ENCODE data around the gene PARD3B. TPM values are rescaled to one million over a fixed set of nuclear protein-coding genes. Genes with fewer than 3 reads are reported as not detected.

PARD3B gene
- total and polyA plus RNA-seq, 8 donors, result 1.8 to 42.6 (median 15.1) TPM

- H3K27me3 ChIP-seq, result no peaks in the 10 kb centered on the region
- no peak for DNase-seq
- intact Hi-C loops (cut with DNase I; ENCODE audit: low total_unique reads), result no loop called here
- H3K27ac ChIP-seq, result peak overlapping the region in 1 of 5 donors; percentile 26
- H3K36me3 ChIP-seq, result no peaks in the 10 kb centered on the region
- H3K4me1 ChIP-seq, result peaks cover 0 to 19% (median 2%) of the 10 kb centered on the region in 4 donors
- WGBS, 5 donors, result 95 to 98% (median 96%) methylated on average over 2 of the region's 2 CpGs
- peaks cover 0 to 7% (median 0%) of the 10 kb centered on the region in 4 donors for H3K9me3 ChIP-seq
- H3K4me3 ChIP-seq, result no peak overlapping the region
- TF ChIP-seq CTCF (IDR thresholded peaks at IDR 0.05) (no peak), EP300 (IDR thresholded peaks at IDR 0.05) (no peak), POLR2AphosphoS5 (IDR thresholded peaks at IDR 0.05) (no peak), POLR2A (IDR thresholded peaks at IDR 0.05) (no peak)
Measured at GRCh38 chr2:204655101-204655500, 109.8 kb downstream of the PARD3B start.

GRCh38 chr2:204655626-204656025 is 110.4 kb downstream of the PARD3B start:
- TF ChIP-seq CTCF (IDR thresholded peaks at IDR 0.05) (no peak), POLR2AphosphoS5 (IDR thresholded peaks at IDR 0.05) (no peak), EP300 (IDR thresholded peaks at IDR 0.05) (no peak), POLR2A (IDR thresholded peaks at IDR 0.05) (no peak)
- WGBS, 5 donors, result 71 to 80% (median 72%) methylated on average over 3 of the region's 3 CpGs

GRCh38 chr2:204657024-204657423 is 111.7 kb downstream of the PARD3B start:
- no peak for TF ChIP-seq CTCF (IDR thresholded peaks at IDR 0.05)
- no peak for TF ChIP-seq POLR2A (IDR thresholded peaks at IDR 0.05)
- no peak for TF ChIP-seq POLR2AphosphoS5 (IDR thresholded peaks at IDR 0.05)
- no peak for TF ChIP-seq EP300 (IDR thresholded peaks at IDR 0.05)

More at GRCh38 chr2:204655626-204656025, 110.4 kb downstream of the PARD3B start:
- Histone ChIP-seq H3K27ac (no peak overlapping the region), H3K36me3 (no peaks in the 10 kb centered on the region), H3K4me3 (no peak overlapping the region), H3K27me3 (no peaks in the 10 kb centered on the region), H3K9me3 (peaks cover 0 to 7% (median 0%) of the 10 kb centered on the region in 4 donors), H3K4me1 (peaks cover 0 to 19% (median 2%) of the 10 kb centered on the region in 4 donors)
- DNase-seq, result no peak
- intact Hi-C loops (cut with DNase I; ENCODE audit: low total_unique reads), result no loop called here

GRCh38 chr2:204662956-204663355 is 117.7 kb downstream of the PARD3B start:
- Histone ChIP-seq H3K27me3 (no peaks in the 10 kb centered on the region), H3K27ac (no peak overlapping the region), H3K4me3 (no peak overlapping the region), H3K36me3 (no peaks in the 10 kb centered on the region), H3K9me3 (no peaks in the 10 kb centered on the region), H3K4me1 (peaks cover 0 to 37% (median 12%) of the 10 kb centered on the region in 4 donors)
- no peak for TF ChIP-seq EP300 (IDR thresholded peaks at IDR 0.05)
- TF ChIP-seq POLR2A (IDR thresholded peaks at IDR 0.05), result no peak
- no peak for TF ChIP-seq CTCF (IDR thresholded peaks at IDR 0.05)
- TF ChIP-seq POLR2AphosphoS5 (IDR thresholded peaks at IDR 0.05), result no peak
- no peak for DNase-seq
- WGBS, 5 donors, result 86 to 93% (median 91%) methylated on average over 5 of the region's 5 CpGs
- intact Hi-C loops (cut with DNase I; ENCODE audit: low total_unique reads), result no loop called here

More at GRCh38 chr2:204657024-204657423, 111.7 kb downstream of the PARD3B start:
- H3K4me1 ChIP-seq, result peaks cover 0 to 19% (median 2%) of the 10 kb centered on the region in 4 donors
- H3K27ac ChIP-seq, result no peak overlapping the region
- H3K36me3 ChIP-seq, result no peaks in the 10 kb centered on the region
- intact Hi-C loops (cut with DNase I; ENCODE audit: low total_unique reads), result no loop called here
- WGBS, 5 donors, result 91 to 100% (median 93%) methylated on average over 1 of the region's 1 CpG
- no peak overlapping the region for H3K4me3 ChIP-seq
- H3K27me3 ChIP-seq, result no peaks in the 10 kb centered on the region
- H3K9me3 ChIP-seq, result peaks cover 0 to 3% (median 0%) of the 10 kb centered on the region in 4 donors
- no peak for DNase-seq

All from stomach (tissue), 9 donors.